Measurements from ENCODE around the gene PLCB3.
"Not testable (repeated sequence)": the region's sequence is repeated elsewhere in the genome, so short reads cannot be mapped to it uniquely, and the experiment has no call there.

PLCB3 gene

DNA sequence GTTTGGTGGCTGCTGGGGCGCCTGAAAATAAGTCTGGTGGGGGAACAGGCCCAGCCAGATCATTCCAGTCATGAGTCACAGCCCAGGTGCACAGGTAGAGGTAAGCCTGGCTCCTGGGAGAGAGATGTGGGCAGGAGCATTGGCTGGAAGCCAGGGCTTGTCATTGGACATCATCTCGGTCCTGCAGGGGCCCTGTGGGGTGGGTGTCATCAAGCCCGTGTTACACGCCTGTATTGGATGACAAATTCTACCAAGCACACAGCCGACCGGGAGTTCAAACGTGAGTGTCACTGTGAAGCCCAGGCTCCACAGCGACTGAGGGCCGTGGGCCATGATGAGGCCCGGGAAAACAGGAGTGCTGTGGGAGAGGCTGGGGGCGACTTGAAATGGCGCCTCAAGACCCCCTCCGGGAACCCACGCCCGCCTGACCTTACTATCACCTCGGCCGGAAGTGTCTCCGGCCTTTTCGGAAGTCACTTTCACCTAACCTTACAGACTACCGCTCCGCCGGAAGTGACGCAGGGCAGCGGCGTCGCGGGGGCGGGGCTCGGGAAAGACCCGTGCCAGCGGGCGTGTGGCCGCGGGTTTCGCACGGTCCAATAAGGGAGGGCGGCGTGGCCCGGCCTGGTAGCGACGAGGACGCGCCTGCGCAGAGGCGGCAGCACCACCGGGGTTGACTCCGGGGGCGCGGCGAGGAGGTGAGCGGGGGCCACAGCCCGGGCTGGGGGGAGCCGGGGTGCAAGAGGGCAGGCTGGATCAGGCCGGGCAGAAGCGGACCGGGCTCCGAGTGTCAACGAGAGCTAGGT is 10.7 kb upstream of the PLCB3 start, which contains the start of gene FKBP2:
FKBP2 (plus strand) TSS at position 661 of the 806 bp plus-strand sequence. CDS start 1,293 bp downstream, outside the sequence.
- no peaks in the 10 kb centered on the region for H3K9me3 Mint-ChIP-seq
- H3K4me1 Mint-ChIP-seq = peaks cover 30% of the 10 kb centered on the region
- no peaks in the 10 kb centered on the region for H3K27me3 Mint-ChIP-seq
- H3K4me3 Mint-ChIP-seq = peak within 1 kb of the TSS; percentile 93
- H3K36me3 Mint-ChIP-seq = no peaks in the 10 kb centered on the region
- peak within 1 kb of the TSS; percentile 97 for H3K27ac Mint-ChIP-seq

DNA sequence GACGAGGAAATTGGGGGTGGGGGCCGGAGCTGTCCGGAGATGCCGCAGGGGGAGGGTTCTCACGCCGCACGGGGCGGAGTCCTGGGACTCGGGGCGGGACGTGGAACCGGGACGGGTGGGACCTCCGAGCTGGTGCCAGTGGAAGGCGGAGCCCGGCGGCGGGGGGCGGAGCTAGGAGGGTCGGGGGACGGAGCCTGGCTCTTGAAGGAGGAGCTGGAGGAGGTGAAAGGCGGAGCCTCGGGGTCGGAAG is 10.2 kb upstream of the PLCB3 start:
- Mint-ChIP-seq H3K4me3 (peak overlapping the region; percentile 93), H3K27ac (peak overlapping the region; percentile 97), H3K27me3 (no peaks in the 10 kb centered on the region), H3K4me1 (peaks cover 28% of the 10 kb centered on the region), H3K9me3 (no peaks in the 10 kb centered on the region), H3K36me3 (no peaks in the 10 kb centered on the region)

- Mint-ChIP-seq H3K36me3 (no peaks in the 10 kb centered on the region), H3K27me3 (no peaks in the 10 kb centered on the region), H3K4me1 (peaks cover 28% of the 10 kb centered on the region), H3K4me3 (peak overlapping the region; percentile 93), H3K27ac (peak overlapping the region; percentile 97), H3K9me3 (no peaks in the 10 kb centered on the region)
These were observed 9.6 kb upstream of the PLCB3 start for GRCh38 chr11:64241491-64242374.

DNA sequence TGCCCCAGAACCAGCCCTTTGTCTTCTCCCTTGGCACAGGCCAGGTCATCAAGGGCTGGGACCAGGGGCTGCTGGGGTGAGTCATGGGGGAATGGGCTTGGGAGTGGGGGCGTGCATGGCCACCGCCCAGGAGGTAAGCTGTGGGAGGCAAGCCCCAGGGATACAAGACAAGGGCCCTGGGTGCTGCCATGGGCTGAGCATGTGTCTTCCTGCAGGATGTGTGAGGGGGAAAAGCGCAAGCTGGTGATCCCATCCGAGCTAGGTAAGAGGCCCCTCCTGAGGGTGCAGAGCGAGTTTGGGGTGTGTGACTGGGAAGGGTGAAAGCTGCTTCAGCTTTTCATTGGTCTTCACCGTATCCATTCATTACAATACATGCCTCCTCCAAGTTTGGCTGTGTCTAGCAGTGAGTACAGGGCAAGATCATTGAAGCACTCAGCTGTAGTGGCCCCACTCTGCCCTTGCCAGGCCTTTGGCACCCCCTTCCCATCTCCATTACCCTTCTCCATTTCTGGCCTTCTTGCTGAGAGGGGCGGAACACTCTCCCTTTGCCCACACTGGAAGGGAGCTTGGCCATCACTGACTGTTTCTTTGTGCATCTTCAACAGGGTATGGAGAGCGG is 8.0 kb upstream of the PLCB3 start:
- peaks cover 28% of the 10 kb centered on the region for H3K4me1 Mint-ChIP-seq
- peak overlapping the region; percentile 46 for H3K4me3 Mint-ChIP-seq
- no peaks in the 10 kb centered on the region for H3K36me3 Mint-ChIP-seq
- peak overlapping the region; percentile 1 for H3K27ac Mint-ChIP-seq
- no peaks in the 10 kb centered on the region for H3K27me3 Mint-ChIP-seq
- H3K9me3 Mint-ChIP-seq = no peaks in the 10 kb centered on the region

DNA sequence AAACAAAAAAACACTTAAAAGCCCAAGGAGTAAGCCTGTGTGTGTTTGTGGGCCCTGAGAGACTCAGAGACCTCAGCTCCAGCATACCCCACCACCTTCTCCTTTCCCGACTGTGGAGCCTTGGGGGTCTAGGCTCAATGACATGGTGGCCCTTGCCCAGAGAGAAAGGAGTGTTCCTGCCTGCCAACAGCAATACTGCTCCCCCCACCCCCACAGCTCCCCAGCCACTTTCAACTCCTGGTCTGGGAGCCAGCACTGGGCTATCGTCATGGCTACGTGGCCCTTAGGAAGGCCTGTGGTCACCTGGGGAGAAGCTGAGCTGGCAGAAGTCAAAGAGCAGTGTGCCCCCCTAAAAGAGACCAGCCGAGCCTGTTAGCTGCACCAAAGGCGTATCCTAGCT is 7.2 kb upstream of the PLCB3 start:
- no peaks in the 10 kb centered on the region for H3K36me3 Mint-ChIP-seq
- H3K9me3 Mint-ChIP-seq = no peaks in the 10 kb centered on the region
- peak overlapping the region; percentile 46 for H3K4me3 Mint-ChIP-seq
- H3K4me1 Mint-ChIP-seq = peaks cover 28% of the 10 kb centered on the region
- H3K27me3 Mint-ChIP-seq = no peaks in the 10 kb centered on the region
- H3K27ac Mint-ChIP-seq = no peak overlapping the region

GRCh38 chr11:64244966-64245365 is 6.4 kb upstream of the PLCB3 start:
- peaks cover 25% of the 10 kb centered on the region for H3K4me1 Mint-ChIP-seq
- H3K27me3 Mint-ChIP-seq = no peaks in the 10 kb centered on the region
- H3K36me3 Mint-ChIP-seq = no peaks in the 10 kb centered on the region
- H3K9me3 Mint-ChIP-seq = no peaks in the 10 kb centered on the region
- peak overlapping the region; percentile 95 for H3K4me3 Mint-ChIP-seq
- H3K27ac Mint-ChIP-seq = no peak overlapping the region

DNA sequence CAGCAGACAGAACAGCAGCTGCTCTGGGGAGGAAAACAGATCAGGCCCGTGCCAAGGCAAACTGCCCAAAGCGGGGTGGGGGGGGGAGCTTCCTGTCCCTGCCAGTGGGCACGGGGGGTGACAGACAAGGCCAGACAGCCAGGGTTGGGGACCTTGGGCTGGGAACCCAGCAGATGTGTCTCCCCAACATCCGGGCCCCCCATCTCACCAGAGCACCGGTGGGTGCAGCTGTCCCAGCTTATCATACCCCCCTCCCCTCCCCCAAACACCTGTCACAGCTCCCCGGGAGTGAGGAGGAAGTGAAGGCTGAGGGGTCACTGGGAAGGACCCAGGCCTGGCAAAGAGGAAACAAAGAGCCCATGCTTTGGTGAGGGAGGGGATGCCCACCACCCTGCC is 5.9 kb upstream of the PLCB3 start:
- H3K9me3 Mint-ChIP-seq = no peaks in the 10 kb centered on the region
- no peak overlapping the region for H3K27ac Mint-ChIP-seq
- peak overlapping the region; percentile 95 for H3K4me3 Mint-ChIP-seq
- peaks cover 20% of the 10 kb centered on the region for H3K4me1 Mint-ChIP-seq
- no peaks in the 10 kb centered on the region for H3K36me3 Mint-ChIP-seq
- H3K27me3 Mint-ChIP-seq = no peaks in the 10 kb centered on the region

GRCh38 chr11:64245797-64246620 is 5.3 kb upstream of the PLCB3 start:
- Mint-ChIP-seq H3K36me3 (no peaks in the 10 kb centered on the region), H3K4me3 (peak overlapping the region; percentile 95), H3K27ac (peak overlapping the region; percentile 97), H3K9me3 (no peaks in the 10 kb centered on the region), H3K4me1 (peaks cover 17% of the 10 kb centered on the region), H3K27me3 (no peaks in the 10 kb centered on the region)

GRCh38 chr11:64246621-64246870 is 4.8 kb upstream of the PLCB3 start:
- peak overlapping the region; percentile 87 for H3K4me3 Mint-ChIP-seq
- H3K27me3 Mint-ChIP-seq, H3K9me3 Mint-ChIP-seq, H3K36me3 Mint-ChIP-seq, H3K27ac Mint-ChIP-seq: not testable (repeated sequence)
- peaks cover 17% of the 10 kb centered on the region for H3K4me1 Mint-ChIP-seq

DNA sequence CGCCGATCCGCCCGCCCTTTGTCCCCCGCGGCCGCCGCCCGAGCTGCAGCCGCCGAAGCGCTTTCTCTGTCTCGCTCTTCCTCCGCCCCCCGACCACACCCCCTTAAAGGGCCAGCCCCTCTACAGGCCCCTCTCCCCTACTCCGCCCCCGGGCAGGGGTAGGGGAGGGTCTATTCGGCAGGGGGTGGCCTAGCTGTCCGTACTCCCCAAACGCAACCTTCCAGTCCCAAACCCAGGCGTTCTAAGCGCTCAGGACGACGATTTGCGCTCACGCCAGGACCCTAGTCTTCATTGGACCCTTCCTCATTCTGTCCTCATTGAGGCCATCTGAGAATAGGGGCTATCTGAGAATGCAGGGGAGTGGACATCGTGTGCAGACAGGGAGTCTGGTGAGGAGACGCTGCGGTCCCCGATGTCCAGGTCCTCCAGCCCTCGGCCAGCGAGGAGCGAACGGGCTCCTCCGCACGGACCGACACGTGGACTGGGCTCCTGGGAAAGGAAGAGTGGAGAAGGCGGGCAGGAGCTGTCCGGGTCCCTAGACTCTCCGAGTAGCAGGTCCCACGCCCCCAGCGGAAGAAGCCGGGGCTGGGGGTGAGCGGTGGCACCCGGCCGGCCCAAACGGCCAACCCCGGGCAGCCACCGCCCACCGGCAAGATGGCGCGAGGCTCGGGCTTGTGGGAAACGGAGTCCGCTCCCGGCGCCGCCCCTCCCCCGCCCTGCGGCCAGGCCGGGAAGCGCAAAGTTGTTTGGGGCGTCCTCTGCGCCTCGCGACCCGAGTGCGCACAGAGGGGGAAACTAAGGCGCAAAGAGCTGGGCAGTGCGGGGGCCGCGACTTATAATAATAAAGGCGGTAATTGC is 4.2 kb upstream of the PLCB3 start, which contains the start of gene PPP1R14B:
PPP1R14B (minus strand) TSS at position 73 of the 858 bp plus-strand sequence. CDS start 270 bp downstream, outside the sequence.
- Mint-ChIP-seq H3K36me3 (no peaks in the 10 kb centered on the region), H3K27ac (peak within 1 kb of the TSS; percentile 97), H3K9me3 (no peaks in the 10 kb centered on the region), H3K4me1 (peaks cover 22% of the 10 kb centered on the region), H3K4me3 (peak within 1 kb of the TSS; percentile 95), H3K27me3 (no peaks in the 10 kb centered on the region)

- Mint-ChIP-seq H3K27ac (no peak overlapping the region), H3K27me3 (no peaks in the 10 kb centered on the region), H3K4me3 (peak overlapping the region; percentile 80), H3K36me3 (no peaks in the 10 kb centered on the region), H3K9me3 (no peaks in the 10 kb centered on the region), H3K4me1 (peaks cover 17% of the 10 kb centered on the region)
These were observed 3.4 kb upstream of the PLCB3 start for GRCh38 chr11:64247729-64248531.

DNA sequence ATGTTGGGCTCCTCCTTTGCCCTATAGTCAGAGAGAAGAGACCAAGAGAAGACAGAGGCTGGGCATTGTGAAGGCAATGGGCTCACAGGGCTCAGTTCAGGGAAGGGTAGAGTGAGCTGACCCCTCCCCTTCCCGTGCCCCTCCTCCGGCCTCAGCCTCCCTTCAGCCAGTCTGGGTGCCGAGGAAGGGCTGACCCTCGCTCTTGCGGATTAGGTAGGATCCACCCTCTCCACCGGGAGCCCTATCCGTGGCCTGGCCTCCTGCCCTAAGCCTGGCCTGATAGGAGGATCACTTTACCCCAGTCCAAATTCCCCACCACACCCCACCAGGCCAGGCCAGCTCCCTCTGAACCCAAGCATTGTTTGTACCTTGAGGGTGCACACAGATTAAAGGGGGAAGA is 2.8 kb upstream of the PLCB3 start:
- H3K36me3 Mint-ChIP-seq = no peaks in the 10 kb centered on the region
- peaks cover 10% of the 10 kb centered on the region for H3K4me1 Mint-ChIP-seq
- no peak overlapping the region for H3K27ac Mint-ChIP-seq
- no peaks in the 10 kb centered on the region for H3K27me3 Mint-ChIP-seq
- no peaks in the 10 kb centered on the region for H3K9me3 Mint-ChIP-seq
- no peak overlapping the region for H3K4me3 Mint-ChIP-seq

DNA sequence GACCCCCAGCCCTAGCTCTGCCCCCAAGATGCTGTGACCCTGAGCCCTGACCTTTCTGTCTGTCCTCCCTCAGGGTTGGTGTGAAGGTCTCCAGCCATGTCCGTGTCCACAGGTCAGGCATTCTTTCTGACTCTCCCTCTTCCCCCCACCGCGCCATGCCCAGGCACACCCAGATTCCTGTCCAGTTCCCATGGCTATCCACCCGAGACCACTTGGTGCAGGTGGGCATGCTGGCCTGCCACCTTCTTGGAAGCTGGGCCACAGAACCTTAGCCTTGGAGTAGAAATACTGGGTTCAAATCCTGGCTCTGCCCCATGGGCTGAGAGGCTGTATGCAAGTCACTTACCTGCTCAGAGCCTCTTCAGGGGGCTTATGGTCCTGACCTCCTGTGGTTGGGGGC is 2.3 kb upstream of the PLCB3 start:
- Mint-ChIP-seq H3K27me3 (no peaks in the 10 kb centered on the region), H3K27ac (no peak overlapping the region), H3K9me3 (no peaks in the 10 kb centered on the region), H3K4me1 (peaks cover 7% of the 10 kb centered on the region), H3K4me3 (peak overlapping the region; percentile 15), H3K36me3 (no peaks in the 10 kb centered on the region)
